ENCODE measurements around the gene OR10AD1. TPM values are rescaled to one million over a fixed set of nuclear protein-coding genes. Genes with fewer than 3 reads are reported as not detected.

The OR10AD1 gene
- not detected in 2 replicates for total RNA-seq (2013; cell fraction: nucleolus; rRNA removed)
- total RNA-seq (2014; rRNA removed) (not detected in 2 replicates), total RNA-seq (2014; rRNA removed; fragmentation: Illumina TruSeq; extraction: Trizol) (not detected in 2 replicates), total RNA-seq (2021) (not detected in 2 replicates), polyA plus RNA-seq (2011; rRNA removed) (not detected in 2 replicates), polyA plus RNA-seq (2014; fragmentation: Illumina TruSeq; extraction: Trizol) (not detected in 2 replicates), polyA plus RNA-seq (2014; fragmentation: Nextera tagmentation; extraction: Ambion mirVana) (under 1 TPM in 1 of 2 experiments, not detected in 1; 0.04 TPM), polyA plus RNA-seq (2014; rRNA removed) (not detected in 2 replicates), polyA plus RNA-seq (2016; fragmentation: Nextera tagmentation; extraction: Ambion mirVana) (under 1 TPM in 1 of 2 experiments, not detected in 1; 0.12 TPM), polyA minus RNA-seq (2011; rRNA and poly(A)+ RNA removed) (not detected in 2 replicates), Bru-seq, nascent RNA (not detected), BruChase-seq, experiment 1, labeled RNA remaining after a 6-hour chase (not detected), BruChase-seq, experiment 2, labeled RNA remaining after a 2-hour chase (not detected)
- polyA plus RNA-seq (2011; ENCODE audit: low read depth) = not detected
- polyA plus RNA-seq (2011; cell fraction: cytosol; rRNA removed) = not detected in 2 replicates
- polyA plus RNA-seq (2011; cell fraction: nucleus; rRNA removed) = not detected in 2 replicates
- 0.14 TPM in 1 of 2 replicates, not detected in the other for polyA plus RNA-seq (2012)
- not detected in 2 replicates for polyA minus RNA-seq (2011; cell fraction: cytosol; rRNA and poly(A)+ RNA removed)
- polyA minus RNA-seq (2011; cell fraction: nucleus; rRNA and poly(A)+ RNA removed) = not detected in 2 replicates
- long read RNA-seq, experiment 1 = 0 reads
- long read RNA-seq, experiment 2 = 0 reads

- no peak for ATAC-seq
- CTCF ChIA-PET = no interaction called here
- RAD21 ChIA-PET (ENCODE audit: unreplicated experiment) = no interaction called here
Observed at GRCh38 chr12:48203192-48203591, at the start of gene OR10AD1. TSS of gene OR10AD1 (minus strand) at chr12:48203292. CDS start at chr12:48203292, 0 bp downstream.

More at GRCh38 chr12:48203192-48203591, at the start of gene OR10AD1:
- H3K4me2 ChIP-seq (ENCODE audit: control insufficient read depth, insufficient read depth) = no peak within 1 kb of the TSS
- no peaks in the 10 kb centered on the region for H3K27me3 ChIP-seq (replicated peaks in 1 of 2; ENCODE audit: control insufficient read depth in 2 of 2, insufficient read depth in 2 of 2, low read length in 1 of 2)
- peaks cover 8% of the 10 kb centered on the region for H3K9me3 ChIP-seq (replicated peaks; ENCODE audit: control insufficient read depth, insufficient read depth, low read length)
- no peak within 1 kb of the TSS for H3K27ac ChIP-seq (ENCODE audit: control insufficient read depth, insufficient read depth)
- TF ChIP-seq ESRRA (IDR thresholded peaks at IDR 0.05; ENCODE audit: low read length) = no peak
- TF ChIP-seq MLLT1 (IDR thresholded peaks at IDR 0.05) = no peak
- TF ChIP-seq HSF1 (IDR thresholded peaks at IDR 0.05; ENCODE audit: low read depth, low read length) = no peak
- H2AFZ ChIP-seq (ENCODE audit: control insufficient read depth, low read depth, low read length) = no peak within 1 kb of the TSS
- intact Hi-C loops (cut with micrococcal nuclease; ENCODE audit: unreplicated experiment) (no loop called here), in situ Hi-C loops (cut with MboI) (no loop called here)
- H3K9ac ChIP-seq (ENCODE audit: control insufficient read depth, insufficient read depth, low read length) = no peak within 1 kb of the TSS
- FAIRE-seq (no peak), DNase-seq (ENCODE audit: low read depth, low spot score) (no peak)
- BruUV-seq (replicated peaks) = no TSS peak
- POLR2A ChIA-PET = interaction anchor here (0.5 kb wide), 1 partner anchor 19 kb away, joined by 3 read pairs; no protein-coding TSS in a partner anchor
- H3K4me3 ChIP-seq = no peak within 1 kb of the TSS
- H3K36me3 ChIP-seq (ENCODE audit: control insufficient read depth in 2 of 2, insufficient read depth in 2 of 2, low read length in 1 of 2) = no peaks in the 10 kb centered on the region
- SMC1A ChIA-PET (ENCODE audit: uncharacterized antibody, unreplicated experiment) = no interaction called here
- H3K4me1 ChIP-seq (ENCODE audit: control insufficient read depth, insufficient read depth, low read length) = no peaks in the 10 kb centered on the region
- 77% methylated on average over 4 of the region's 4 CpGs for WGBS (ENCODE audit: insufficient coverage, insufficient replicate concordance, low lambda C conversion rate, missing lambda C conversion rate)
- peaks cover 13% of the 10 kb centered on the region for H3K79me2 ChIP-seq (ENCODE audit: control insufficient read depth, insufficient read depth, low read length)
- H4K20me1 ChIP-seq (ENCODE audit: control insufficient read depth, insufficient read depth) = no peaks in the 10 kb centered on the region
